HG03039 (cell line): Measurements from ENCODE around the gene RNF34.
A peak's percentile ranks its signal among the peaks of the same experiment; 100 is the strongest.

Source experiments
- ATAC-seq: cut with Tn5 transposase; IDR thresholded peaks from one replicate; pipeline ENCODE4 v1.9.1; 2021; ENCODE audit warnings: mild to moderate bottlenecking, moderate library complexity; ENCODE audit not compliant: unreplicated experiment

Gene RNF34

DNA sequence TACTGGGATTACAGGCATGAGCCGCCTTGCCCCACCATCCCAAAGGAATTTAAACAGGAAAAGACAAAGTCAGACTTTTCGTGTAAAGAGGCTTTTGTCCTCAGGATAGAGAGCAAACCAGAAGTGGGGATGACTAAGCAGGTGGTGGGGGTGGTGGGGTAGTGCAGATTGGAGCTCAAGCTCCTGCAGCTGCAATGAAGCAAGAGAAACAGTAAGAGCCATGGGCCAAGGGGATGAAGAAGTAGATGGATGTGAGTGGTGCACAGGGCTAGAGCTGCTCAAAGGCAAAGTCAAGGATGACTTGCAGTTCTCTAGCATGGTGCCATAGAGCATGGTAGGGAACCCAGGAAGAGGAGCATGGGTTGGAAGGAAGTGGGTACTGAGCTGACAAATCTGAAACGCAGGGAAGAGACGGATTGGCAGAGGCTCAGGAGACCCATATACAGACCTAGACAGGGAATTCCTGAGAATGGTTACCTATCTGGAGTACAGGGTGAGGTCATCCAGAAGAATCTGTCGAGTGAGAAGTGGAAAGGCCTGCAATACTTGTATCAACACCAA lies 11.4 kb upstream of the RNF34 start:
- ATAC-seq = no peak

- no peak for ATAC-seq
Measured at GRCh38 chr12:121390856-121391255, 9.1 kb upstream of the RNF34 start.

GRCh38 chr12:121391619-121392324 lies 8.1 kb upstream of the RNF34 start:
- no peak for ATAC-seq

DNA sequence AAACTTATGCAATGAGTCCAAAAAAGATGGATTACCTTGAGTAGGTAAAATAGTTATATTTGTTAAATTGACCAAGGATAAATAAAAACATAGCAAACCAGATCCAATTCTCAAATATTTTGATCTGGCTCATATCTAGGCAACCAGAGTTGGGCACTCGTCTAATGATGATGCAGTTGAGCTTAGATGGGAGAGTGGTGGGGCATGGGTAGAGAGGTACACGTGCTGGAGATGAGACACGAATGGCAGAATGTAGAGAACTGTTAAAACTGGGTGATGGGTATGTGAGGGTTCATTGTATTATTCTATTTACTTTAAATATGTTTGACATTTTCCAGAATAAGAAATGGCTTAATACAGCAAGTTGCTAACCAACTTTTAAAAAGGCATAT lies 7.6 kb upstream of the RNF34 start:
- no peak for ATAC-seq

GRCh38 chr12:121397521-121397920 lies 2.4 kb upstream of the RNF34 start:
- ATAC-seq = no peak

- no peak for ATAC-seq
Measured at GRCh38 chr12:121398355-121398754, 1.6 kb upstream of the RNF34 start.

- ATAC-seq = peak; percentile 30
Measured at GRCh38 chr12:121400332-121401139, 618 bp downstream of the RNF34 start.

- ATAC-seq = no peak
Measured at GRCh38 chr12:121403721-121404120, 3.8 kb downstream of the RNF34 start.

DNA sequence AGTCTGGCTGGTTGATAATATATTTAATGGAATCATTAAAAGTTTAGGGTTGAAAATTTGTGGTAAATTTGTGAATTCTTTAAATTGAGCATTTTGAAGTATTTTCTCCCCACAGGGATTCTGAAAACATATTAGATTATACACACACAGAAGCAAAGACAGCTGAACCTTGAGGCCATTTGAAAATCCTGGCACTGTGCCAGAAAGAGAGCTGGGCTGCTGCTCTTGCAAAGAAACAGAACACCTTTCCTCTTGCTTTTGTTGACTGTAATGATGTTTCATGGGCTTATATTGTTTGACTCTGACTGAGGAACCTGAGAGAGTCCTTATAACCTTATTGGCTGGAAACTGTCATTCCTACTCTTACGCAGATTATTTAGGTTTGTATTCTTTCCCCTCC lies 4.8 kb downstream of the RNF34 start:
- ATAC-seq = no peak

- no peak for ATAC-seq
Measured at GRCh38 chr12:121405211-121405610, 5.3 kb downstream of the RNF34 start.

DNA sequence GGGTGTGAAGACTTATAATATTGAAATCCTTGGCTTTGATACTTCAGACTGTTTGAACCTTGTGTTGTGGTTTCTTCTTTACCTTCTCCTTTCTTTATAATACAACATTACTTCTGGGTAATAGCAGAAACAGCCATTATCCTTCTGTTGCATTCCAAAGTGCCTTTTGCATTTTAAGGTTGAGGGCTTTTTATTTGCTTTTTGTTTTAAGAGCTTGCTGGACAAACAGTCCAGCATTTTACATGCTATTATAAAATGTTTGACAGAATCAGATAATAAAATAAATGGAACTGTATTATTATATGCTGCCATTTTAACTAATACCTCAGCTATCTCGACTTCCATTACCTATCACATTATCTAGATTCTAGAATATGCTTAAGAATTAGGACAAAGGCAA lies 14.0 kb downstream of the RNF34 start:
- no peak for ATAC-seq

- no peak for ATAC-seq
Measured at GRCh38 chr12:121417847-121418246, 17.9 kb downstream of the RNF34 start.

DNA sequence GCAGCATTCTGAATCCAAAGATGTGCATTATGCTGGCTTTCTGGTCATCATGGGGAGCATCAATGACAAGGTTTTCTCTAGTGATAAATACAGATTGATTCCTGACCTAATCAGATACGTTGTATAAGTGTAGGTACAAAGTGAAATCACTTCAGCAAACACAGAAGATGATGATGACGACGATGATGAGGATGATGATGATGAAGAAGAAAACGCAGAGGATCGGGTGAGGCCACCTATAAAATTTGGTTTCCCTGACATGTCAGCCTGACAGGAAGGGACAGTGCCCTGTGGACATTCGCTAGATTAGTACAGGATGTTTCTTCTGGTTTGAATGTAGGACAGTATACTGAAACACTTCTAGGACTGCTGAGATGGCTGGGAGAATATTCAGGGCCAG lies 20.2 kb downstream of the RNF34 start:
- no peak for ATAC-seq

DNA sequence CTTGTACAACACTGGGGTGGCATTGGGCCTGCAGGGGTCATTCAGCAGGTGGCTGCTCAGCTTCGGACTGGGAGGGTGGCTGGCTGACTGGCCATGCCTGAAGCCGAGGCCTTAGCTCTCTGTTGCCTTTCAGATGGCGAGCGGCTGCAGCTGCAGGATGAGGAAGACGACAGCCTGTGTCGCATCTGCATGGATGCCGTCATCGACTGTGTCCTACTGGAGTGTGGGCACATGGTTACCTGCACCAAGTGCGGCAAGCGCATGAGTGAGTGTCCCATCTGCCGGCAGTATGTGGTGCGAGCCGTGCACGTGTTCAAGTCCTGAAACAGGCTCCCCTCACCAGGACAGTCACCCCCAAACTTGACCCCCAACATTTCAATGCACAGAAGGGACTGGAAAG lies 23.3 kb downstream of the RNF34 start:
- no peak for ATAC-seq

DNA sequence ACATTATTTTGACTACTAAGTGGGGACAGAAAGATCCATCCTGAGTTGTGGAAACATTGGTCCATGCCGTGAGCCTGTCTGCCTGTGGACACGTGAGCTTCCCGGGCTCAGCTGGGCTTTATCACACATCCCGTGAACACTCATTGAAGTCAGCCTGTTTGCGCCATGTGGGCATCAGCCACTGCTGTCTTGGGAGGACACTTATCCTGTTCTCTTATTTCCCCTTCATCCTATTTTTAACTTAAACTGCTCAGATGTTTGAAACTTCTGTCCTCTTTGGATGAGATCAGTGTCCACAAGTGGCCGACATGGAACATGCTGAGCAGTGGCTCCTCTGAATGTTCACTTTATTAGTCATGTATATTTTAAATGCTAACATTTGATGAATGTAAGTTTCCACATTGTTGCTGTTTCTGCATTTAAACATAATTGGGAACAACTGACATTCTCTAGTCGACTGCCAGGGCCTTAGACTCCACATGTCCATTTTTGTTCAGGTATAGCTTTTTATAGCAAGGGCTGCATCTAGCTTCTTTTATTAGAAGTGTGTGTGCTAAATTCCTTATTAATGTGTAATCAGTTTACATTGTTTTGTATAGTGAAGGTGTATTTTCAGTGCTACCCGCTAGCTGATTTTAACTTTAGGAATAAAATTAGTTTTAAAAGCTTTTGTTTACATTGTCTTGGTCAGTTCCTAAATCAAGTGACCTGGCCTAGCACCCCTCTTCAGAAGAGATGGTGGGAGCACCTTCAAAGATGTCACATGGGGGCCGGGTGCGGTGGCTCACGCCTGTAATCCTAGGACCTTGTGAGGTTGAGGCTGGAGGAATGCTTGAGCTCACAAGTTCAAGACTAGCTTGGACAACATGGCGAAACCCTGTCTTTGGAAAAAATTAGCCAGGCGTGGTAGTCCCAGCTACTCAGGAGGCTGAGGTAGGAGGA lies 24.0 kb downstream of the RNF34 start:
- no peak for ATAC-seq

DNA sequence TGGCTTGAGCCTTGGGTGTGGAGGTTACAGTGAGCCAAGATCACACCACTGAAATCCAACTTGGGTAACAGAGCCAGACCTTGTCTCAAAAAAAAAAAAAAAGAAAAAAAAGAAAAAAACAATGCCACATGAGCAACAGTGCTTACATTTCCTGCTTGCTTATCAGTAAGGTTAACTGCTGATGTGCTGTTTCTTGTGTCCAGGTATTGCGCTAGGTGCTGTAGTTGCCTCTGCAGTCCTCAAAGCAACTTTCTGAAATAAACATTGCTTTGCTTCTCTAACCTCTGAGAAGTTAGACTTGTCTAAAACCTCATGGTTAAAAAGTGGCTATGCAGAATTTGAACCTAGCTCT lies 24.7 kb downstream of the RNF34 start:
- no peak for ATAC-seq

DNA sequence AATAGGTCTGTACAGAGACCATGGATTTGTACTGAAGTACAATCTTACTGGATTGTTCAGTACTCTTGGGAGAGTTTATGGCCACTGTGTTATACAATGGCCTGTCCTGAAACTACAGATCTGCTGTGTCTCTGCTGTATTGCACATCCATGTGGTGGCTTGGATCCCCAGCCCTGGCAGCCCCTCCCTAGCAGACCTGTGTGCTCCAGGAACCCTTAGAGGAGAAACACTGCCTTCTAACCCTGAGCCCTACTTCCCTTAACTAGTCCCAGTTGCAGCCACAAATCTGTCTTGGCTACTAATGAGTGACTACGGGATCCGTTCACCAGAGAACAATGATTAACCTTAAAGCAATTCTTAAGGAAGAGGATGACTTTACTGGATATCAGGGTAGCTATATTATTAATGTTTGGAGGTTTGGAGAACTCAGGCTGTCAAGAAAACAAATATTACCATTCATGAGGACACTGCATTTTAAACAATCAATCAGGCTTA lies 27.7 kb downstream of the RNF34 start:
- ATAC-seq = no peak

- ATAC-seq = no peak
Measured at GRCh38 chr12:121428883-121429282, 29.0 kb downstream of the RNF34 start.

- ATAC-seq = no peak
Measured at GRCh38 chr12:121430833-121431415, 31.0 kb downstream of the RNF34 start.

DNA sequence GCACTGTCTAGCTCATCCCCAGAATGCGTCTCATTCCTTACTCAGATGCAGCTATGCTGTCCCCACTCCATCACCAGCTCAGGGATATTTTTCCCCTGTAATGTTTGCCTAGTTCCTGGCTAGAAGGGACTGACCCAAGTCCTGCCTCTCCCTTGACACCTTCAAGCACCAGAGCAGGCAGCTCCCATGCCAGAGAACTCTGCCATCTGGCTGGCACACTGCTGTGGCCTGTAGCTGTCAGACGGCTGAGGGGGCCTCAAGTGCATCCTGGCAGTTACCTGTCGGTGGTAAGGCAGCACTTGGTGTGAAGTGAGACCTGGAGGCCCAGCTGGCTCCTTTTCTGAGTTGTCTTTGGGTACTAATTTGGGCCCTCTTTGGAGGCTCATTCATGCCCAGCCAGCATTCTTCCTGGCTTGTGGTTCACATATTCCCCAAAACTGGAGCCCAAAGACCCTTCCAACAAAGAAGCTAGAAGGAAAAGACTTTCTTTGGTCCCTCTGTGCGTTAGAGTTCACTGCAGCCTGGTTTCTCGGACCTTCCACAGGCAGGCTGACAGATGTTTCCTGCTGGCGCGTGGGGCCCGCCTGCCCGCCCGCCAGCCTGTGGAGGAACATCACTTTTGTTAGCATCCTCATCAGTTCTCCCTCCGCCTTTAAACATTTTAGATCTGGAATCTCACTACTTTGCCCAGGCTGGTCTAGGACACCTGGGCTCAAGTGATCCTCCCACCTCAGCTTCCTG lies 33.0 kb downstream of the RNF34 start:
- ATAC-seq = no peak
